Measurements from ENCODE around the gene WFDC2. TPM values are rescaled to one million over a fixed set of nuclear protein-coding genes. Genes with fewer than 3 reads are reported as not detected.

WFDC2 gene
- total and polyA plus RNA-seq, 2 experiments from 2014 or later, result not detected

DNA sequence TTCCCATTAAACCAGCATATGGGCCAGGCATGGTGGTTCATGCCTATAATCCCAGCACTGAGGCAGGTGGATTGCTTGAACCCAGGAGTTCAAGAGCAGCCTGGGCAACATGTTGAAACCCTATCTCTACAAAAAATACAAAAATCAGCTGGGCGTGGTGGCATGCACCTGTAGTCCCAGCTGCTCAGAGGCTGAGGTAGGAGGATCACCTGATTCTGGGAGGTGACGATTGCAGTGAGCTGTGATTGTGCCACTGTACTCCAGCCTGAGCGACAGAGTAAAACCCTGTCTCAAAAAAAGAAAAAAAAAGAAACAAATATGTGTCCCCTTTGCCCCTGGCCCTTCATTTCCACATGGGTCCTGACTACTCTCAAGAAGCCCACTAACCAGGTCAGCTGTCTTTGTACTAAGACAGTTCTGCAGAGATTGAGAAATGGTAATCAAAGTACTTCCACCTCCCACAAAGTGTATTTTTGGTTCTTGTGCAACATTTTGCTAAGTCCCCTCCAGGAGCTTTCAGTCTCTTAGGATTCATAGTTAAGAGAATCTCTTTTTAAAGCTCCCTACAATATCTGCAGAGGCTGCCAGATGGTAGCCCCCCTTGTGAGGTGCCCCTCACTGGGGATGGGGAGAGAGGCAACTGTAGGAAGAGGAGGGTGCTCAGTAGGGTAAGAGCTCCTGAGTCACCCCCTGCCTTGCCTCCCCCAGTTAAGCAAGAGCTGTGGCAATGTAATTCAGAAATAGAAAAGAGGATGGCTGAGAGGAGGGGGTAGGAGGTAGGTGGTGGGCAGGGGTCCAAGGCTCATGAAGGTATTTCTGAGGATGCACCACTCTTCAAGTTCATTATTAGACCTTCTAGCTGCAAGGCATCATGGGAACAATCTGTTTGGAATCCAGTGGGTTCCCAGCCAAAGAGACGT, 16.5 kb upstream of the WFDC2 start:
- no peak overlapping the region for H3K4me2 ChIP-seq (ENCODE audit: unreplicated experiment)
- no peaks in the 10 kb centered on the region for H3F3A ChIP-seq (ENCODE audit: insufficient read depth)
- no peak for DNase-seq
- H3K36me3 ChIP-seq (ENCODE audit: low read depth), result no peaks in the 10 kb centered on the region
- H3K4me3 ChIP-seq, result no peak overlapping the region
- H3K27me3 ChIP-seq (replicated peaks; ENCODE audit: insufficient read depth), result 0 out of 2 replicates have a peak, but pooled peaks cover 16% of the 10 kb centered on the region
- no peaks in the 10 kb centered on the region for H3K9me3 ChIP-seq (ENCODE audit: low read depth)
- no peak overlapping the region for H3K9ac ChIP-seq
- H3K27ac ChIP-seq, result no peak overlapping the region
- H4K20me1 ChIP-seq (ENCODE audit: insufficient read depth), result no peaks in the 10 kb centered on the region
- in situ Hi-C loops (cut with MboI), result loop anchor here (25.0 kb wide), 1 partner anchor 309 kb away; no protein-coding TSS in a partner anchor
- no peaks in the 10 kb centered on the region for H3K4me1 ChIP-seq (ENCODE audit: insufficient read depth)
- WGBS, 2 experiments (ENCODE audit: low coverage in 1 of 2, low lambda C conversion rate in 2 of 2, missing lambda C conversion rate in 2 of 2), result 57 to 65% methylated on average over 4 of the region's 4 CpGs
- TF ChIP-seq EZH2phosphoT487 (IDR thresholded peaks at IDR 0.05; ENCODE audit: insufficient read depth, low read depth) (no peak), EZH2 (IDR thresholded peaks at IDR 0.05; ENCODE audit: insufficient read depth, poor library complexity, severe bottlenecking) (no peak)
- H3K79me2 ChIP-seq (ENCODE audit: insufficient read depth), result no peaks in the 10 kb centered on the region
- H2AFZ ChIP-seq, result no peak overlapping the region
- H3K9me2 ChIP-seq (ENCODE audit: insufficient read depth), result no peaks in the 10 kb centered on the region

DNA sequence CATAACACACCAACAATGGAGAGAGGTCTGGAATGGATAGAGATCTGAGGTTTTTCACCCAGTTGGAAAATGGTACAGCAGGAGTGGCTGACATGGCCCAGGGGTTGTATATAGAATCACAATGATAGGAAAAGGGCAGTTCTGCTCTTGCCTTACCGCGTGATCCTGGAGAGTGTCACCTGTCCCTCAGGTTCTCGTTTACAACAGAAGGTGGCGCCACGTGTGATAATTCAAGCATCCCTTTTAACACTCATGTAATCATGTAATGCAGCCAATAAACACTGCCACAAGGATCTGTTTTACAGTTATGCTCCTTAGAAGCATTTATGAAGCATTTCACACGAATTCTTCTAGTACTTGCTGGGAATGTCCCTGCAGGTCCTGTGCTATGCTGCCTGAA, 12.9 kb upstream of the WFDC2 start:
- no peaks in the 10 kb centered on the region for H3K9me3 ChIP-seq (ENCODE audit: low read depth)
- peaks cover 45% of the 10 kb centered on the region; the same call in 1 of the 2 replicates for H3K27me3 ChIP-seq (replicated peaks; ENCODE audit: insufficient read depth)
- no peak for TF ChIP-seq EZH2phosphoT487 (IDR thresholded peaks at IDR 0.05; ENCODE audit: insufficient read depth, low read depth)
- no peak for TF ChIP-seq EZH2 (IDR thresholded peaks at IDR 0.05; ENCODE audit: insufficient read depth, poor library complexity, severe bottlenecking)
- DNase-seq, result peak; percentile 35
- H3K4me3 ChIP-seq, result no peak overlapping the region
- no peak overlapping the region for H3K27ac ChIP-seq
- no peaks in the 10 kb centered on the region for H4K20me1 ChIP-seq (ENCODE audit: insufficient read depth)
- 5 to 13% methylated on average over 6 of the region's 6 CpGs for WGBS, 2 experiments (ENCODE audit: low coverage in 1 of 2, low lambda C conversion rate in 2 of 2, missing lambda C conversion rate in 2 of 2)
- no peaks in the 10 kb centered on the region for H3K36me3 ChIP-seq (ENCODE audit: low read depth)
- no peaks in the 10 kb centered on the region for H3K4me1 ChIP-seq (ENCODE audit: insufficient read depth)
- no peaks in the 10 kb centered on the region for H3F3A ChIP-seq (ENCODE audit: insufficient read depth)
- H3K9me2 ChIP-seq (ENCODE audit: insufficient read depth), result no peaks in the 10 kb centered on the region
- in situ Hi-C loops (cut with MboI), result loop anchor here (25.0 kb wide), 1 partner anchor 306 kb away; no protein-coding TSS in a partner anchor
- H3K79me2 ChIP-seq (ENCODE audit: insufficient read depth), result no peaks in the 10 kb centered on the region
- no peak overlapping the region for H3K4me2 ChIP-seq (ENCODE audit: unreplicated experiment)
- no peak overlapping the region for H2AFZ ChIP-seq
- H3K9ac ChIP-seq, result no peak overlapping the region

DNA sequence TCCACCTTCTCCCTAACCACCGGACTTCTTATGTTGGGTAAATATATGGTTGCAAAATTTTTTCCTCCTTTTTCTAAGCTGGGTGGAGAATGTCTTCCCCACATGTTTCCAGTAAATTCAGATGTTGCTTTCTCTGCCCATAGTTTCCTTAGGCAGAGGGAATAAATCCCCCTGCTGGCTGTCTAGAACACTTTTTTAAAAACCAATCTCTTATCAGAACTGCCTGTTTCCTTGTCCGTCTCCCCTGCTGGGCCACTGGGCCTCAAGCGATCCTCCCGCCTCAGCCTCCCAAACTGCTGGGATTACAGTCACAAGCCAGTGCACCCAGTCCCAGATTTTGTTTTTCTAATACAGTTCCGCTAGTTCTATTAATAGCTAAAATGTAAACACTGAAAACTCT, 9.9 kb upstream of the WFDC2 start:
- Histone ChIP-seq H4K20me1 (ENCODE audit: insufficient read depth) (no peaks in the 10 kb centered on the region), H3K36me3 (ENCODE audit: low read depth) (no peaks in the 10 kb centered on the region), H3F3A (ENCODE audit: insufficient read depth) (no peaks in the 10 kb centered on the region), H3K9me3 (ENCODE audit: low read depth) (no peaks in the 10 kb centered on the region), H3K4me1 (ENCODE audit: insufficient read depth) (no peaks in the 10 kb centered on the region), H3K27ac (no peak overlapping the region), H3K27me3 (replicated peaks; ENCODE audit: insufficient read depth) (peaks cover 61% of the 10 kb centered on the region), H3K9ac (no peak overlapping the region), H3K4me3 (no peak overlapping the region), H2AFZ (no peak overlapping the region), H3K79me2 (ENCODE audit: insufficient read depth) (no peaks in the 10 kb centered on the region), H3K4me2 (ENCODE audit: unreplicated experiment) (no peak overlapping the region), H3K9me2 (ENCODE audit: insufficient read depth) (no peaks in the 10 kb centered on the region)
- DNase-seq, result peak; percentile 18
- WGBS, 2 experiments (ENCODE audit: low coverage in 1 of 2, low lambda C conversion rate in 2 of 2, missing lambda C conversion rate in 2 of 2), result 56 to 63% methylated on average over 5 of the region's 5 CpGs
- in situ Hi-C loops (cut with MboI), result loop anchor here (25.0 kb wide), 1 partner anchor 303 kb away; no protein-coding TSS in a partner anchor
- TF ChIP-seq EZH2phosphoT487 (IDR thresholded peaks at IDR 0.05; ENCODE audit: insufficient read depth, low read depth), result no peak
- no peak for TF ChIP-seq EZH2 (IDR thresholded peaks at IDR 0.05; ENCODE audit: insufficient read depth, poor library complexity, severe bottlenecking)

DNA sequence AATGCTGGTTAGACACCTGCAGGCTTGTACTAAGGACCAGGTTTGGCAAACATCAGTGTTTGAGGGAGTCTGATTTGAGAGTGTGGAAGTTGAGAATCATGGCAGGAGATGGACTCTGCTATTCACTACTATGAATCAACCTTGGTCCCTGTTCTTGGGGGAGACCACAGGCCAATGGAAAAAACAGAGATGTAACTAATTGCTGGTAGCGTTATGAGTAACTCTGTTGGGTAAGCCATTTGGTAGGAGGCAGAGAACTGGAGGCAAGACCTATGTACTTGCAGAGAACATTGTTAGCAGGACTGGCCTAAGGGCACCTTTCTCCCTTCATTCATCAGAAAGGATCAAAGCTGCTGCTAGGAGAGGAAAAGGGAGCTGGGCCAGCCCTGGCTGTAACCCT, 8.3 kb upstream of the WFDC2 start:
- Histone ChIP-seq H3F3A (ENCODE audit: insufficient read depth) (no peaks in the 10 kb centered on the region), H4K20me1 (ENCODE audit: insufficient read depth) (no peaks in the 10 kb centered on the region), H3K4me3 (no peak overlapping the region), H3K36me3 (ENCODE audit: low read depth) (no peaks in the 10 kb centered on the region), H3K27me3 (replicated peaks; ENCODE audit: insufficient read depth) (peaks cover 69% of the 10 kb centered on the region), H3K4me2 (ENCODE audit: unreplicated experiment) (no peak overlapping the region), H2AFZ (no peak overlapping the region), H3K9ac (no peak overlapping the region), H3K79me2 (ENCODE audit: insufficient read depth) (no peaks in the 10 kb centered on the region), H3K9me3 (ENCODE audit: low read depth) (no peaks in the 10 kb centered on the region), H3K4me1 (ENCODE audit: insufficient read depth) (no peaks in the 10 kb centered on the region), H3K9me2 (ENCODE audit: insufficient read depth) (no peaks in the 10 kb centered on the region), H3K27ac (no peak overlapping the region)
- WGBS, 2 experiments (ENCODE audit: low coverage in 1 of 2, low lambda C conversion rate in 2 of 2, missing lambda C conversion rate in 2 of 2), result 69 to 70% methylated on average over 1 of the region's 1 CpG
- no peak for TF ChIP-seq EZH2phosphoT487 (IDR thresholded peaks at IDR 0.05; ENCODE audit: insufficient read depth, low read depth)
- TF ChIP-seq EZH2 (IDR thresholded peaks at IDR 0.05; ENCODE audit: insufficient read depth, poor library complexity, severe bottlenecking), result no peak
- DNase-seq, result no peak
- in situ Hi-C loops (cut with MboI), result loop anchor here (25.0 kb wide), 1 partner anchor 301 kb away; no protein-coding TSS in a partner anchor

Measured in GM23248 (cell line).